GM23338 (cell line): ENCODE results near the gene PHAF1. TPM values are rescaled to one million over a fixed set of nuclear protein-coding genes. Genes with fewer than 3 reads are reported as not detected.

Experiments
- ATAC-seq: fragments of 200-7000 bp; cut with Tn5 transposase; 3 replicates; pipeline ENCODE4 v1.9.1; 2020
- DNase-seq: peaks from one replicate; pipeline ENCODE4 v3.0.0-alpha.2; 2015; ENCODE audit warnings: low spot score
- H2AFZ ChIP-seq: fragments of 200-600 bp; sonication (generic); 2 replicates; pipeline ENCODE4 v1.8.0; 2016; ENCODE audit warnings: antibody characterized with exemption, mild to moderate bottlenecking, moderate library complexity
- H3F3A ChIP-seq: fragments of 200-600 bp; sonication (generic); replicated peaks from 2 replicates; pipeline ENCODE4 v1.8.0; 2017; ENCODE audit warnings: antibody characterized with exemption, mixed run types, low read depth
- H3K27ac ChIP-seq: fragments of 200-600 bp; sonication (generic); 2 replicates; pipeline ENCODE4 v1.6.1; 2016; ENCODE audit warnings: low read depth
- H3K27me3 ChIP-seq: fragments of 200-600 bp; sonication (generic); 2 replicates; pipeline ENCODE4 v1.8.0; 2016; ENCODE audit warnings: mild to moderate bottlenecking, mixed run types, moderate library complexity; ENCODE audit not compliant: insufficient read depth
- H3K36me3 ChIP-seq: fragments of 200-600 bp; sonication (generic); 2 replicates; pipeline ENCODE4 v1.8.0; 2016; ENCODE audit warnings: mild to moderate bottlenecking; ENCODE audit not compliant: insufficient read depth
- H3K4me1 ChIP-seq: fragments of 200-600 bp; sonication (generic); 2 replicates; pipeline ENCODE4 v1.8.0; 2016; ENCODE audit warnings: mild to moderate bottlenecking, moderate library complexity; ENCODE audit not compliant: insufficient read depth
- H3K4me2 ChIP-seq: fragments of 200-600 bp; sonication (generic); 2 replicates; pipeline ENCODE4 v1.7.1; 2017; ENCODE audit warnings: mixed run types
- H3K4me3 ChIP-seq: fragments of 200-600 bp; sonication (generic); 2 replicates; pipeline ENCODE4 v1.6.1; 2016; ENCODE audit warnings: mixed run types
- H3K79me2 ChIP-seq: fragments of 200-600 bp; sonication (generic); replicated peaks from 2 replicates; pipeline ENCODE4 v1.8.0; 2017; ENCODE audit warnings: mild to moderate bottlenecking; ENCODE audit not compliant: insufficient read depth
- H3K9me2 ChIP-seq: fragments of 200-600 bp; sonication (generic); 2 replicates; pipeline ENCODE4 v1.8.0; 2017; ENCODE audit not compliant: insufficient read depth
- H4K20me1 ChIP-seq: fragments of 200-600 bp; sonication (generic); replicated peaks from 2 replicates; pipeline ENCODE4 v1.8.0; 2017; ENCODE audit warnings: mild to moderate bottlenecking; ENCODE audit not compliant: insufficient read depth
- H3K27ac Mint-ChIP-seq: 2 replicates; pipeline ENCODE4 v1.8.0; 2020; ENCODE audit warnings: inconsistent platforms, mild to moderate bottlenecking, moderate library complexity, mixed read lengths
- H3K27me3 Mint-ChIP-seq: 3 replicates; pipeline ENCODE4 v1.8.0; 2022; ENCODE audit warnings: low read depth, mild to moderate bottlenecking, moderate library complexity, mixed read lengths, inconsistent platforms; ENCODE audit not compliant: insufficient read depth, poor library complexity
- H3K36me3 Mint-ChIP-seq: 3 replicates; pipeline ENCODE4 v1.8.0; 2021; ENCODE audit warnings: low read depth, mild to moderate bottlenecking, inconsistent platforms, moderate library complexity, mixed read lengths
- H3K4me1 Mint-ChIP-seq: 3 replicates; pipeline ENCODE4 v1.8.0; 2020; ENCODE audit warnings: mild to moderate bottlenecking, inconsistent platforms, mixed read lengths
- H3K4me3 Mint-ChIP-seq: 3 replicates; pipeline ENCODE4 v1.8.0; 2021; ENCODE audit warnings: moderate library complexity, mild to moderate bottlenecking, inconsistent platforms, mixed read lengths
- H3K9me3 Mint-ChIP-seq: 3 replicates; pipeline ENCODE4 v1.8.0; 2020; ENCODE audit warnings: moderate library complexity, mild to moderate bottlenecking, inconsistent platforms, mixed read lengths
- NANOG ChIP-seq: IDR thresholded peaks from 2 replicates; pipeline ENCODE4 v1.6.1; 2016; ENCODE audit warnings: antibody characterized with exemption, borderline replicate concordance
- POLR2AphosphoS5 ChIP-seq: IDR thresholded peaks from 2 replicates; pipeline ENCODE4 v1.6.1; 2016; ENCODE audit warnings: antibody characterized with exemption, low read depth
- REST ChIP-seq: IDR thresholded peaks from one replicate; pipeline ENCODE4 v1.6.1; 2018; ENCODE audit warnings: antibody characterized with exemption; ENCODE audit not compliant: unreplicated experiment
- ZNF462 ChIP-seq: fragments of 250-450 bp; sonication (Bioruptor Pico); IDR thresholded peaks from 2 replicates; pipeline ENCODE4 v1.5.0; 2020; ENCODE audit warnings: mild to moderate bottlenecking, moderate library complexity
- polyA plus RNA-seq: library from polyadenylated mRNA; unstranded; fragments of >200 nt; fragmentation: Nextera tagmentation; extraction: Ambion mirVana; gene quantifications from 2 replicates; pipeline ENCODE4 v1.2.1, GENCODE V29; 2016
- total RNA-seq: library from RNA; depleted of rRNA; stranded (reverse); fragments of >200 nt; shearing (Covaris generic); gene quantifications from 2 replicates; pipeline ENCODE4 v1.2.3, GENCODE V29; 2014

The PHAF1 gene
- total and polyA plus RNA-seq, 2 experiments from 2014 or later: 14.7 to 35.9 TPM

DNA sequence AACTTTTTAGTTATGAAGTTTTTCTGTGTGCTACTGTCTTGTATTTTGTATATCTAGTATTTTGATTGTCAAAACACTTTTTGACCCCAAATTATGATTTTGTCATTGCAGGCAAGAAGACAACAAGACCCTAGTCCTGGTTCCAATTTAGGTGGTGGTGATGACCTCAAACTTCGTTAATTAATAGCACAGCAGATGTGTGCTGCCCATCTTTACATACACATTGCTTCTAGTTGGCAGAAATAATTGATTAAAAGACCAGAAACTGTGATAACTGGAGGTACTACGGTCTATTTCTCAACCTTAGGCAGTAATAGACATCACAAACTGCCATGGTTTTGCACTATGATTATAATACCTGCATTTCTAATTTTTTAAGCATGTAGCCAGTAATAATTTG lies 11.1 kb upstream of the PHAF1 start:
- Mint-ChIP-seq H3K4me1 (no peaks in the 10 kb centered on the region), H3K36me3 (no peaks in the 10 kb centered on the region)

More for the DNA sequence above, 11.1 kb upstream of the PHAF1 start:
- TF ChIP-seq REST (no peak), POLR2AphosphoS5 (no peak), NANOG (no peak), ZNF462 (CRISPR knock-in tag) (no peak)
- Histone ChIP-seq H3K4me3 (no peak overlapping the region), H4K20me1 (no peaks in the 10 kb centered on the region; the same call in 1 of the 2 replicates), H3K36me3 (no peaks in the 10 kb centered on the region), H3K9me2 (no peaks in the 10 kb centered on the region), H3K79me2 (no peaks in the 10 kb centered on the region), H3K27ac (no peak overlapping the region), H3K4me1 (no peaks in the 10 kb centered on the region), H2AFZ (no peak overlapping the region), H3K27me3 (no peaks in the 10 kb centered on the region), H3K4me2 (no peak overlapping the region), H3F3A (no peaks in the 10 kb centered on the region)
- Mint-ChIP-seq H3K9me3 (no peaks in the 10 kb centered on the region), H3K27ac (no peak overlapping the region), H3K4me3 (no peak overlapping the region), H3K27me3 (peaks cover 4% of the 10 kb centered on the region)
- ATAC-seq (no peak), DNase-seq (no peak)
